ENCODE measurements around the gene IPO11. TPM values are rescaled to one million over a fixed set of nuclear protein-coding genes. Genes with fewer than 3 reads are reported as not detected.

The IPO11 gene
- total and polyA plus RNA-seq, 2 of the 4 experiments (the other 2 are of a cell fraction): 12.6 to 40.0 TPM

DNA sequence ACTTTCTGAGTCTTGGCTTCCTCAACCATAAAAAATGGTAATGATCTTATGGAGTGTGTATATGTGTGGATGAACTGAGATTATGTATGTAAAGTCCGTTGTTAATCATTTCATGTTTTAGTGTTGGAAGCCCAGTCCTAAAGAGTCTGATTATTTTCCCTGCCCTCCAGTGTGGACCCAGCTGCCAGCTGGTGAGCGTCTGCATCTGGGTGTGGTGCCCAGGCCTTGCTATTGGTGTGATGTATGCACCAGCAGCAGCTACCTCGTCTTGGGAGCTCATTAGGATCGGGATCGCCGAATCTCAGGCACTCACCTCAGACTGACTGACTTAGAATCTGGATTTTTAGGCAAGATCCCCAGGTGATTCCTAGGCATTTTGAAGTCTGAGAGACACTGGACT, 229.9 kb downstream of the IPO11 start:
- Histone ChIP-seq H2BK120ac (ENCODE audit: low read depth, low read length) (no peak overlapping the region), H3K56ac (ENCODE audit: extremely low read depth, insufficient read depth, low read length) (no peak overlapping the region), H2AK9ac (replicated peaks; ENCODE audit: low read depth, low read length, poor library complexity) (no peak overlapping the region), H2AFZ (replicated peaks; ENCODE audit: low read length, poor library complexity) (no peak overlapping the region), H2BK5ac (ENCODE audit: low read depth, low read length, poor library complexity, severe bottlenecking) (no peak overlapping the region), H3K4me3 (ENCODE audit: insufficient read depth, low read depth, low read length) (no peak overlapping the region), H3K9ac (ENCODE audit: low read depth, low read length) (no peak overlapping the region), H3K4ac (ENCODE audit: low read depth, low read length) (no peak overlapping the region), H4K20me1 (ENCODE audit: insufficient read depth, low read length) (no peaks in the 10 kb centered on the region), H3K18ac (ENCODE audit: low read depth, low read length) (no peak overlapping the region), H3K27me3 (ENCODE audit: control insufficient read depth, insufficient read depth, low read length) (no peaks in the 10 kb centered on the region), H3K9me1 (ENCODE audit: insufficient read depth, low read length) (no peaks in the 10 kb centered on the region; the same call in 1 of the 2 replicates), H3K14ac (replicated peaks; ENCODE audit: low read depth, low read length) (no peak overlapping the region), H3K4me2 (ENCODE audit: low read depth, low read length) (no peak overlapping the region), H4K8ac (ENCODE audit: low read depth in 2 of 2, low read length in 2 of 2) (no peak overlapping the region), H4K91ac (ENCODE audit: insufficient read depth, low read depth, low read length) (no peak overlapping the region), H3K36me3 (ENCODE audit: control insufficient read depth, insufficient read depth, low read length) (no peaks in the 10 kb centered on the region), H2BK20ac (ENCODE audit: low read depth, low read length) (no peak overlapping the region), H3K79me1 (ENCODE audit: low read depth in 1 of 2, low read length in 2 of 2) (no peaks in the 10 kb centered on the region), H3K4me1 (ENCODE audit: control insufficient read depth, insufficient read depth, low read length) (no peaks in the 10 kb centered on the region), H2BK15ac (ENCODE audit: low read depth, low read length) (no peak overlapping the region), H3K27ac (ENCODE audit: insufficient read depth, low read length) (no peak overlapping the region), H3K23ac (ENCODE audit: low read depth, low read length) (no peak overlapping the region), H2AK5ac (ENCODE audit: low read depth, low read length) (no peak overlapping the region), H4K5ac (ENCODE audit: low read depth, low read length) (no peak overlapping the region), H3K9me3 (ENCODE audit: control insufficient read depth, insufficient read depth, low read length) (no peaks in the 10 kb centered on the region)
- intact Hi-C loops (cut with micrococcal nuclease) (no loop called here), dilution Hi-C loops (cut with HindIII; ENCODE audit: low sequenced_read_pairs, unreplicated experiment) (no loop called here), in situ Hi-C loops (cut with MboI; ENCODE audit: low sequenced_read_pairs) (no loop called here)
- ChIA-PET CTCF (no interaction called here), POLR2A (ENCODE audit: unreplicated experiment) (no interaction called here)
- no TSS peak for BruUV-seq (replicated peaks)
- DNase-seq (no peak), ATAC-seq (ENCODE audit: low read depth) (no peak)
- WGBS, 2 experiments (ENCODE audit: extremely low coverage in 2 of 2, insufficient read length in 1 of 2): 97% methylated on average over 5 of the region's 6 CpGs; no CpG with 5 or more reads in 1 of the 2 experiments
- TF ChIP-seq RAD21 (IDR thresholded peaks at IDR 0.05; ENCODE audit: low read length) (no peak), MAFK (IDR thresholded peaks at IDR 0.05; ENCODE audit: low read depth, low read length) (no peak), MAZ (IDR thresholded peaks at IDR 0.05; ENCODE audit: borderline replicate concordance, low read depth, low read length) (no peak), FOS (IDR thresholded peaks at IDR 0.05; ENCODE audit: low read depth, low read length) (no peak), BHLHE40 (IDR thresholded peaks at IDR 0.05; ENCODE audit: low read depth, low read length) (no peak), POLR2A (IDR thresholded peaks at IDR 0.05; ENCODE audit: low read depth, low read length) (no peak), CEBPB (IDR thresholded peaks at IDR 0.05; ENCODE audit: low read depth, low read length) (no peak), RFX5 (IDR thresholded peaks at IDR 0.05; ENCODE audit: low read depth, low read length) (no peak), SMC3 (IDR thresholded peaks at IDR 0.05; ENCODE audit: low read depth, low read length) (no peak), CHD1 (IDR thresholded peaks at IDR 0.05; ENCODE audit: low read depth, low read length) (no peak), MXI1 (IDR thresholded peaks at IDR 0.05; ENCODE audit: borderline replicate concordance, low read depth, low read length) (no peak), RCOR1 (IDR thresholded peaks at IDR 0.05; ENCODE audit: insufficient replicate concordance, low read length) (no peak), NFE2L2 (IDR thresholded peaks at IDR 0.05; ENCODE audit: low read depth, low read length) (no peak)
- TF ChIP-seq, protein P1, sequence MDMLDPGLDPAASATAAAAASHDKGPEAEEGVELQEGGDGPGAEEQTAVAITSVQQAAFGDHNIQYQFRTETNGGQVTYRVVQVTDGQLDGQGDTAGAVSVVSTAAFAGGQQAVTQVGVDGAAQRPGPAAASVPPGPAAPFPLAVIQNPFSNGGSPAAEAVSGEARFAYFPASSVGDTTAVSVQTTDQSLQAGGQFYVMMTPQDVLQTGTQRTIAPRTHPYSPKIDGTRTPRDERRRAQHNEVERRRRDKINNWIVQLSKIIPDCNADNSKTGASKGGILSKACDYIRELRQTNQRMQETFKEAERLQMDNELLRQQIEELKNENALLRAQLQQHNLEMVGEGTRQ (IDR thresholded peaks at IDR 0.05; ENCODE audit: low read depth, low read length): no peak
- TF ChIP-seq, protein P2, sequence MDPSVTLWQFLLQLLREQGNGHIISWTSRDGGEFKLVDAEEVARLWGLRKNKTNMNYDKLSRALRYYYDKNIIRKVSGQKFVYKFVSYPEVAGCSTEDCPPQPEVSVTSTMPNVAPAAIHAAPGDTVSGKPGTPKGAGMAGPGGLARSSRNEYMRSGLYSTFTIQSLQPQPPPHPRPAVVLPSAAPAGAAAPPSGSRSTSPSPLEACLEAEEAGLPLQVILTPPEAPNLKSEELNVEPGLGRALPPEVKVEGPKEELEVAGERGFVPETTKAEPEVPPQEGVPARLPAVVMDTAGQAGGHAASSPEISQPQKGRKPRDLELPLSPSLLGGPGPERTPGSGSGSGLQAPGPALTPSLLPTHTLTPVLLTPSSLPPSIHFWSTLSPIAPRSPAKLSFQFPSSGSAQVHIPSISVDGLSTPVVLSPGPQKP (IDR thresholded peaks at IDR 0.05; ENCODE audit: borderline replicate concordance, low read depth, low read length): no peak
- TF ChIP-seq, protein P3, sequence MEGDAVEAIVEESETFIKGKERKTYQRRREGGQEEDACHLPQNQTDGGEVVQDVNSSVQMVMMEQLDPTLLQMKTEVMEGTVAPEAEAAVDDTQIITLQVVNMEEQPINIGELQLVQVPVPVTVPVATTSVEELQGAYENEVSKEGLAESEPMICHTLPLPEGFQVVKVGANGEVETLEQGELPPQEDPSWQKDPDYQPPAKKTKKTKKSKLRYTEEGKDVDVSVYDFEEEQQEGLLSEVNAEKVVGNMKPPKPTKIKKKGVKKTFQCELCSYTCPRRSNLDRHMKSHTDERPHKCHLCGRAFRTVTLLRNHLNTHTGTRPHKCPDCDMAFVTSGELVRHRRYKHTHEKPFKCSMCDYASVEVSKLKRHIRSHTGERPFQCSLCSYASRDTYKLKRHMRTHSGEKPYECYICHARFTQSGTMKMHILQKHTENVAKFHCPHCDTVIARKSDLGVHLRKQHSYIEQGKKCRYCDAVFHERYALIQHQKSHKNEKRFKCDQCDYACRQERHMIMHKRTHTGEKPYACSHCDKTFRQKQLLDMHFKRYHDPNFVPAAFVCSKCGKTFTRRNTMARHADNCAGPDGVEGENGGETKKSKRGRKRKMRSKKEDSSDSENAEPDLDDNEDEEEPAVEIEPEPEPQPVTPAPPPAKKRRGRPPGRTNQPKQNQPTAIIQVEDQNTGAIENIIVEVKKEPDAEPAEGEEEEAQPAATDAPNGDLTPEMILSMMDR (conservative IDR thresholded peaks at IDR 0.05; ENCODE audit: low read depth, low read length): no peak

All from IMR-90 (cell line).